MCF 10A (cell line): ENCODE measurements around the gene RNF11. TPM values are rescaled to one million over a fixed set of nuclear protein-coding genes. Genes with fewer than 3 reads are reported as not detected.

Experiments
- BruUV-seq: library from RNA; stranded (reverse); fragments of 400-500 nt; replicated peaks from 2 replicates; lab custom pipeline; 2021; lab: Mats Ljungman, UMichigan
- CTCF ChIA-PET: fragments of 300-600 bp; sonication (Branson Sonifier 250); formaldehyde crosslinking; extraction: SDS; loops from one replicate; lab custom pipeline; 2021; ENCODE audit warnings: antibody characterized with exemption, inconsistent platforms; lab: Yijun Ruan, JAX
- POLR2A ChIA-PET: fragments of 300-600, 350-650 bp; sonication (Branson Sonifier 250); formaldehyde crosslinking; extraction: SDS; loops from one replicate; lab custom pipeline; 2020; ENCODE audit warnings: antibody characterized with exemption, inconsistent platforms; lab: Yijun Ruan, JAX
- DNase-seq: peaks from one replicate; pipeline ENCODE4 v3.0.0-alpha.2; 2018; ENCODE audit not compliant: unreplicated experiment
- H3K27ac Mint-ChIP-seq: one replicate; pipeline ENCODE4 v1.8.0; 2022; ENCODE audit warnings: mild to moderate bottlenecking, low read depth, mixed read lengths; ENCODE audit not compliant: unreplicated experiment
- H3K27me3 Mint-ChIP-seq: one replicate; pipeline ENCODE4 v1.8.0; 2022; ENCODE audit warnings: mixed read lengths; ENCODE audit not compliant: insufficient read depth, unreplicated experiment
- H3K36me3 Mint-ChIP-seq: one replicate; pipeline ENCODE4 v1.8.0; 2022; ENCODE audit warnings: mild to moderate bottlenecking, moderate library complexity, mixed read lengths; ENCODE audit not compliant: insufficient read depth, unreplicated experiment
- H3K4me1 Mint-ChIP-seq: one replicate; pipeline ENCODE4 v1.8.0; 2022; ENCODE audit warnings: mixed read lengths; ENCODE audit not compliant: insufficient read depth, unreplicated experiment
- H3K4me3 Mint-ChIP-seq: one replicate; pipeline ENCODE4 v1.8.0; 2022; ENCODE audit warnings: mild to moderate bottlenecking, moderate library complexity, mixed read lengths; ENCODE audit not compliant: unreplicated experiment
- H3K9me3 Mint-ChIP-seq: one replicate; pipeline ENCODE4 v1.8.0; 2022; ENCODE audit warnings: mixed read lengths; ENCODE audit not compliant: unreplicated experiment
- intact Hi-C: fragments of 100-400 bp; cut with micrococcal nuclease; formaldehyde crosslinking; loops from 2 replicates; pipeline ENCODE4 v1.14.1; 2022
- total RNA-seq: library from RNA; stranded (reverse); gene quantifications from 2 replicates; pipeline ENCODE4 v1.2.3, GENCODE V29; 2022
- TF ChIP-seq, protein P1 (sequence below): fragments of 200-600 bp; IDR thresholded peaks from one replicate; pipeline ENCODE4 v1.8.0; 2022; ENCODE audit warnings: antibody characterized with exemption, mild to moderate bottlenecking; ENCODE audit not compliant: unreplicated experiment

Gene RNF11
- total RNA-seq, 1 experiment from 2014 or later = 73.1 TPM

DNA sequence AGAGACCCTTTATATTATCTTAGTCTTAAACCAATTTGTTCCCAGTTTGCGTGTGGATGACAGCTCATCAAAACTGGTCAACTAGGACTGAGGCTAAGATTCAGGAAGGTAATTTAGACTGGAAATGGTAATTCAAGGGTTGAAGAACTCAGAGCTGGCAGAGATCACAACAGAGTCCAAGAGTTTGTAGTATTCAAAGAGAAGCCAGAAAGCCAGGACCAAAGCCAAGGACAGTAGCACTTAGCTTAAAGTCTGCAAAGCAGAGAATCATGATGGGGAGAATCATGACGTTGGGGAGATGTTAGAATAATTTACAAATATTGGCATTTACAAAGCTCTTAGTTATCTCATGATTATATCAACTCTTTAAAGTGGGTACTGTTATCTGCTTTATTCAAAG lies 32.6 kb downstream of the RNF11 start:
- POLR2A ChIA-PET = interaction anchor here (1.0 to 4.5 kb wide), 5 partner anchors 10 to 33 kb away, joined by 3 to 20 read pairs (median 6); partner anchors contain the start of gene RNF11
- H3K9me3 Mint-ChIP-seq = no peaks in the 10 kb centered on the region
- peaks cover 41% of the 10 kb centered on the region for H3K4me1 Mint-ChIP-seq
- no peak overlapping the region for H3K4me3 Mint-ChIP-seq
- CTCF ChIA-PET = interaction anchor here (0.5 to 2.6 kb wide), 2 partner anchors 11 to 395 kb away, joined by 3 to 10 read pairs; no protein-coding TSS in a partner anchor
- TF ChIP-seq, protein P1, sequence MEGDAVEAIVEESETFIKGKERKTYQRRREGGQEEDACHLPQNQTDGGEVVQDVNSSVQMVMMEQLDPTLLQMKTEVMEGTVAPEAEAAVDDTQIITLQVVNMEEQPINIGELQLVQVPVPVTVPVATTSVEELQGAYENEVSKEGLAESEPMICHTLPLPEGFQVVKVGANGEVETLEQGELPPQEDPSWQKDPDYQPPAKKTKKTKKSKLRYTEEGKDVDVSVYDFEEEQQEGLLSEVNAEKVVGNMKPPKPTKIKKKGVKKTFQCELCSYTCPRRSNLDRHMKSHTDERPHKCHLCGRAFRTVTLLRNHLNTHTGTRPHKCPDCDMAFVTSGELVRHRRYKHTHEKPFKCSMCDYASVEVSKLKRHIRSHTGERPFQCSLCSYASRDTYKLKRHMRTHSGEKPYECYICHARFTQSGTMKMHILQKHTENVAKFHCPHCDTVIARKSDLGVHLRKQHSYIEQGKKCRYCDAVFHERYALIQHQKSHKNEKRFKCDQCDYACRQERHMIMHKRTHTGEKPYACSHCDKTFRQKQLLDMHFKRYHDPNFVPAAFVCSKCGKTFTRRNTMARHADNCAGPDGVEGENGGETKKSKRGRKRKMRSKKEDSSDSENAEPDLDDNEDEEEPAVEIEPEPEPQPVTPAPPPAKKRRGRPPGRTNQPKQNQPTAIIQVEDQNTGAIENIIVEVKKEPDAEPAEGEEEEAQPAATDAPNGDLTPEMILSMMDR = no peak
- BruUV-seq = no TSS peak
- peak overlapping the region; percentile 65 for H3K27ac Mint-ChIP-seq
- intact Hi-C loops = no loop called here
- peaks cover 23% of the 10 kb centered on the region for H3K36me3 Mint-ChIP-seq
- no peaks in the 10 kb centered on the region for H3K27me3 Mint-ChIP-seq
- no peak for DNase-seq

DNA sequence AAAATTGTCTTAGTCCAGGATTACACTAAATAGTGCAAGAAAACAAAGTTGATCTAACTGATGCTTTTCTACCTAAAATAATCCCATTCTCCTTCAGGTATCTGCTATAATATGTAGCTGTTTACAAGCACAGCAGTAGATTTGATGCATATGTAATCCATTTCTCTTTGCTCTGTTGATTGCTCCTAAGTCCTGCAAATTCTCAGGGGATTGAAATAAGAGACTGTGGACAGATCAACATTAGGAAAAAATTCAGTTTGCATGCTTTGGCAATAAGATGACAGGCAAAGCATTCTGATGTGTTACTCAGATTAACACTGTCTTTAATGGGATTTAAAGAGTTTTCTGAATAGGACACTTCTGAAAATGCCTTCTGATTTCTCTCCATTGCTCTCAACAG lies 34.7 kb downstream of the RNF11 start:
- Mint-ChIP-seq H3K36me3 (peaks cover 29% of the 10 kb centered on the region), H3K9me3 (no peaks in the 10 kb centered on the region), H3K27me3 (no peaks in the 10 kb centered on the region), H3K4me3 (no peak overlapping the region), H3K4me1 (peaks cover 23% of the 10 kb centered on the region), H3K27ac (no peak overlapping the region)
- BruUV-seq = no TSS peak
- TF ChIP-seq, protein P1 = no peak
- intact Hi-C loops = no loop called here
- DNase-seq = no peak
- POLR2A ChIA-PET = interaction anchor here (4.5 kb wide), 1 partner anchor 33 kb away, joined by 20 read pairs; no protein-coding TSS in a partner anchor
- CTCF ChIA-PET = interaction anchor here (2.6 kb wide), 1 partner anchor 9 kb away, joined by 10 read pairs; no protein-coding TSS in a partner anchor

DNA sequence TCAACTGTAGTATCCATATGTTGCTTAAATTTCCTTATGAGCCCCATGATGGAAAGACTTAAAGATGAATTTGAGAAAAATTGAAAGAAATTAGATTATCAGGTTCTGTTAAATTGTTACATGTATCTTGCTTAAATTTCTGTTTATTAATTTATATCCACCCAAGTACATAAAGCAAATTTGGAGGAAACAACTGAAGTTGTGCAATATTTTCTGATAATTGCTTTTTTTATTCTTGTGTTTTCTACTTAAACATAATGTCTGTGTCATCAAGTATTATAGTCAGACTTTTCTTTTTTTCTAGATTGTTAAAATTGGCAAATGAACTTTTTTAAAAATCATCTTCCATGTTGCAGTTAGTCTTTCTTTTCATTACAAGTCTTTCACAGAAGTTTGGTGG lies 36.8 kb downstream of the RNF11 start:
- BruUV-seq = no TSS peak
- H3K27me3 Mint-ChIP-seq = no peaks in the 10 kb centered on the region
- intact Hi-C loops = no loop called here
- H3K36me3 Mint-ChIP-seq = peaks cover 34% of the 10 kb centered on the region
- peaks cover 11% of the 10 kb centered on the region for H3K4me1 Mint-ChIP-seq
- POLR2A ChIA-PET = interaction anchor here (0.6 to 1.5 kb wide), 6 partner anchors 11 to 301 kb away, joined by 3 to 8 read pairs (median 4); partner anchors contain the start of gene RNF11
- no peak overlapping the region for H3K27ac Mint-ChIP-seq
- H3K9me3 Mint-ChIP-seq = no peaks in the 10 kb centered on the region
- CTCF ChIA-PET = interaction anchor here (1.6 kb wide), 1 partner anchor 24 kb away, joined by 5 read pairs; no protein-coding TSS in a partner anchor
- no peak for DNase-seq
- TF ChIP-seq, protein P1 = no peak
- H3K4me3 Mint-ChIP-seq = no peak overlapping the region

DNA sequence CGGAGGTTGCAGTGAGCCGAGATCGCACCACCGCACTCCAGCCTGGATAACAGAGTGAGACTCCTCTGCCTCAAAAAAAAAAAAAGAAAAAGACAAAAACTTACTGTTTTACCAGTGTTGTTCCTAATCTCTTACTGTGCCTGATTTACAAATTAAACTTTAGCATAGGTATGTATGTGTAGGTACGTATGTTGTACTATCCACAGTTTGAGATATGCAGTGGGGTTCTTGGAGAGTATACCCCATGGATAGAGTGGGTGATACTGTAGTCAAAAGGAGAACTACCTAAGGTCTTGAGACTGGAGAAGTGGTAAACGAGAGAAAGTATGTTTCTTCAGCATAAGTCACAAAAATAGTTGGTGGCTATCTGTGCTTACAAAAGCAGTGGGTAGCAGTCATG lies 38.6 kb downstream of the RNF11 start:
- no peak overlapping the region for H3K27ac Mint-ChIP-seq
- intact Hi-C loops = no loop called here

More for the DNA sequence above, 38.6 kb downstream of the RNF11 start:
- Mint-ChIP-seq H3K4me1 (no peaks in the 10 kb centered on the region), H3K36me3 (peaks cover 34% of the 10 kb centered on the region), H3K27me3 (no peaks in the 10 kb centered on the region), H3K4me3 (no peak overlapping the region), H3K9me3 (no peaks in the 10 kb centered on the region)
- BruUV-seq = no TSS peak
- no peak for DNase-seq
- TF ChIP-seq, protein P1 = no peak
- ChIA-PET CTCF (no interaction called here), POLR2A (no interaction called here)
